Panc1 (cell line): ENCODE results near the gene WIZ. TPM values are rescaled to one million over a fixed set of nuclear protein-coding genes. Genes with fewer than 3 reads are reported as not detected.
"Not testable (repeated sequence)": the region's sequence is repeated elsewhere in the genome, so short reads cannot be mapped to it uniquely, and the experiment has no call there.

Source experiments
- ATAC-seq: fragments of 200-7000 bp; cut with Tn5 transposase; 2 replicates; pipeline ENCODE4 v1.9.1; 2020; ENCODE audit warnings: mild to moderate bottlenecking, moderate library complexity
- BruUV-seq: library from RNA; stranded (reverse); fragments of 400-500 nt; replicated peaks from 2 replicates; lab custom pipeline; 2021; lab: Mats Ljungman, UMichigan
- CTCF ChIA-PET: fragments of 300-600 bp; sonication (Branson Sonifier 250); formaldehyde crosslinking; loops from one replicate; lab custom pipeline; 2022; ENCODE audit warnings: antibody characterized with exemption; lab: Charles Lee
- POLR2A ChIA-PET: fragments of 300-600 bp; sonication (Branson Sonifier 250); formaldehyde crosslinking; loops from one replicate; lab custom pipeline; 2022; ENCODE audit warnings: antibody characterized with exemption; lab: Charles Lee
- DNase-seq: peaks from one replicate; pipeline ENCODE4 v3.0.0-alpha.2; 2010; ENCODE audit warnings: low read depth, low spot score
- H3K27ac ChIP-seq: 2 replicates; pipeline ENCODE4 v1.5.1; 2011; ENCODE audit warnings: mild to moderate bottlenecking, low read length, inconsistent platforms
- H3K27me3 ChIP-seq: fragments of 200-500 bp; sonication (Bioruptor generic); 2 replicates; pipeline ENCODE4 v1.6.0; 2014; ENCODE audit warnings: low read length, inconsistent platforms; ENCODE audit not compliant: control insufficient read depth, insufficient read depth
- H3K36me3 ChIP-seq: fragments of 200-500 bp; sonication (Bioruptor generic); 2 replicates; pipeline ENCODE4 v1.5.1; 2014; ENCODE audit warnings: inconsistent platforms, mild to moderate bottlenecking, low read length, moderate library complexity; ENCODE audit not compliant: control insufficient read depth, insufficient read depth
- H3K4me1 ChIP-seq: 2 replicates; pipeline ENCODE4 v1.5.1; 2011; ENCODE audit warnings: inconsistent platforms, mild to moderate bottlenecking, low read length, moderate library complexity; ENCODE audit not compliant: control insufficient read depth, insufficient read depth
- H3K4me3 ChIP-seq, 2 experiments: 2 replicates each; pipeline ENCODE4 v1.5.1; 2011 to 2012; ENCODE audit warnings: low read depth in 2 of 2, low read length in 2 of 2, mild to moderate bottlenecking in 2 of 2, inconsistent platforms in 1 of 2, moderate library complexity in 1 of 2
- H3K9me3 ChIP-seq: fragments of 200-500 bp; sonication (Bioruptor generic); 2 replicates; pipeline ENCODE4 v1.5.1; 2014; ENCODE audit warnings: low read depth, mild to moderate bottlenecking, inconsistent platforms, low read length, moderate library complexity; ENCODE audit not compliant: control insufficient read depth, insufficient read depth
- POLR2AphosphoS5 ChIP-seq: IDR thresholded peaks from 2 replicates; pipeline ENCODE4 v1.6.1; 2012; ENCODE audit warnings: mild to moderate bottlenecking, low read depth, low read length, moderate library complexity
- SIN3A ChIP-seq: IDR thresholded peaks from 2 replicates; pipeline ENCODE4 v1.6.1; 2012; ENCODE audit warnings: low read depth, mild to moderate bottlenecking, low read length, moderate library complexity, borderline replicate concordance; ENCODE audit not compliant: insufficient read depth
- TCF7L2 ChIP-seq: IDR thresholded peaks from 2 replicates; pipeline ENCODE4 v1.6.1; 2011; ENCODE audit warnings: mild to moderate bottlenecking, low read depth, low read length, inconsistent platforms
- in situ Hi-C: cut with HindIII; loops from 2 replicates; pipeline ENCODE4 v1.10.0; 2016; ENCODE audit warnings: low sequenced_read_pairs, low pct_unique_long_range_greater_than_20kb
- intact Hi-C: fragments of 100-400 bp; cut with micrococcal nuclease; formaldehyde crosslinking; loops from one replicate; pipeline ENCODE4 v1.10.0; 2022; ENCODE audit not compliant: unreplicated experiment
- total RNA-seq: library from RNA; stranded (reverse); gene quantifications from one replicate; pipeline ENCODE4 v1.2.1, GENCODE V29; 2021; ENCODE audit not compliant: unreplicated experiment
- TF ChIP-seq, protein P1 (sequence below), 2 experiments: IDR thresholded peaks; 2 replicates each; pipeline ENCODE4 v1.6.1; 2011 to 2012; ENCODE audit warnings: low read depth in 2 of 2, control low read depth in 1 of 2, low read length in 1 of 2, mild to moderate bottlenecking in 1 of 2, moderate library complexity in 1 of 2; ENCODE audit not compliant: insufficient read depth in 1 of 2
- TF ChIP-seq, protein P2 (sequence below): fragments of 450-650 bp; IDR thresholded peaks from 2 replicates; pipeline ENCODE4 v1.5.1; 2017; ENCODE audit warnings: mild to moderate bottlenecking

WIZ gene
- total RNA-seq, 1 experiment from 2014 or later: 41.9 TPM

DNA sequence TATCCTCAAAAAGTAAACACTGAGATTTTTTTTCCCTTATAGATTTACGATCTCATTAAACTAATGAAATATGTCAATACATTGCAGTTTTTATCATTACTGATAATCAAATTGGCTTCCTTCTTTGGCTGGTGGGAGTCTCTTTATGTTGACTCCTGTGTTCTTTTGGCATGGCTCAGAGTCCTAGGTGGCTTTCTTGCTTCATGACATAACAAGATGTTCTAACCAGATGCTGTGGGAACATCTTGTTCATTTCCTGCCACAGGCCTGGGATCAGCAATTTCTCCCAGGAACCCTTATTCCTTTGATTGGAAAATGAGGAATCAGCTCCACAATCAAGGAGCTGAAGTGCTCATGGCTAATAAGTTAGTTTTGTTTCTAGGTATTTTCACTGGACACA, 45.4 kb upstream of the WIZ start:
- intact Hi-C loops (no loop called here), in situ Hi-C loops (no loop called here)
- no peak for ATAC-seq
- no peak overlapping the region for H3K4me3 ChIP-seq
- POLR2A ChIA-PET: no interaction called here
- DNase-seq: no peak
- no peak overlapping the region for H3K27ac ChIP-seq
- CTCF ChIA-PET: interaction anchor here (0.6 kb wide), 1 partner anchor 113 kb away, joined by 3 read pairs; no protein-coding TSS in a partner anchor
- H3K4me1 ChIP-seq: no peaks in the 10 kb centered on the region
- no peaks in the 10 kb centered on the region for H3K9me3 ChIP-seq
- no TSS peak for BruUV-seq
- no peaks in the 10 kb centered on the region for H3K36me3 ChIP-seq
- no peaks in the 10 kb centered on the region for H3K27me3 ChIP-seq
- TF ChIP-seq POLR2AphosphoS5 (no peak), SIN3A (no peak), TCF7L2 (no peak)
- TF ChIP-seq, protein P1, sequence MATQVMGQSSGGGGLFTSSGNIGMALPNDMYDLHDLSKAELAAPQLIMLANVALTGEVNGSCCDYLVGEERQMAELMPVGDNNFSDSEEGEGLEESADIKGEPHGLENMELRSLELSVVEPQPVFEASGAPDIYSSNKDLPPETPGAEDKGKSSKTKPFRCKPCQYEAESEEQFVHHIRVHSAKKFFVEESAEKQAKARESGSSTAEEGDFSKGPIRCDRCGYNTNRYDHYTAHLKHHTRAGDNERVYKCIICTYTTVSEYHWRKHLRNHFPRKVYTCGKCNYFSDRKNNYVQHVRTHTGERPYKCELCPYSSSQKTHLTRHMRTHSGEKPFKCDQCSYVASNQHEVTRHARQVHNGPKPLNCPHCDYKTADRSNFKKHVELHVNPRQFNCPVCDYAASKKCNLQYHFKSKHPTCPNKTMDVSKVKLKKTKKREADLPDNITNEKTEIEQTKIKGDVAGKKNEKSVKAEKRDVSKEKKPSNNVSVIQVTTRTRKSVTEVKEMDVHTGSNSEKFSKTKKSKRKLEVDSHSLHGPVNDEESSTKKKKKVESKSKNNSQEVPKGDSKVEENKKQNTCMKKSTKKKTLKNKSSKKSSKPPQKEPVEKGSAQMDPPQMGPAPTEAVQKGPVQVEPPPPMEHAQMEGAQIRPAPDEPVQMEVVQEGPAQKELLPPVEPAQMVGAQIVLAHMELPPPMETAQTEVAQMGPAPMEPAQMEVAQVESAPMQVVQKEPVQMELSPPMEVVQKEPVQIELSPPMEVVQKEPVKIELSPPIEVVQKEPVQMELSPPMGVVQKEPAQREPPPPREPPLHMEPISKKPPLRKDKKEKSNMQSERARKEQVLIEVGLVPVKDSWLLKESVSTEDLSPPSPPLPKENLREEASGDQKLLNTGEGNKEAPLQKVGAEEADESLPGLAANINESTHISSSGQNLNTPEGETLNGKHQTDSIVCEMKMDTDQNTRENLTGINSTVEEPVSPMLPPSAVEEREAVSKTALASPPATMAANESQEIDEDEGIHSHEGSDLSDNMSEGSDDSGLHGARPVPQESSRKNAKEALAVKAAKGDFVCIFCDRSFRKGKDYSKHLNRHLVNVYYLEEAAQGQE (IDR thresholded peaks at IDR 0.05; ENCODE audit: insufficient read depth in 1 of 2, low read depth in 2 of 2, low read length in 1 of 2): no peak
- TF ChIP-seq, protein P2, sequence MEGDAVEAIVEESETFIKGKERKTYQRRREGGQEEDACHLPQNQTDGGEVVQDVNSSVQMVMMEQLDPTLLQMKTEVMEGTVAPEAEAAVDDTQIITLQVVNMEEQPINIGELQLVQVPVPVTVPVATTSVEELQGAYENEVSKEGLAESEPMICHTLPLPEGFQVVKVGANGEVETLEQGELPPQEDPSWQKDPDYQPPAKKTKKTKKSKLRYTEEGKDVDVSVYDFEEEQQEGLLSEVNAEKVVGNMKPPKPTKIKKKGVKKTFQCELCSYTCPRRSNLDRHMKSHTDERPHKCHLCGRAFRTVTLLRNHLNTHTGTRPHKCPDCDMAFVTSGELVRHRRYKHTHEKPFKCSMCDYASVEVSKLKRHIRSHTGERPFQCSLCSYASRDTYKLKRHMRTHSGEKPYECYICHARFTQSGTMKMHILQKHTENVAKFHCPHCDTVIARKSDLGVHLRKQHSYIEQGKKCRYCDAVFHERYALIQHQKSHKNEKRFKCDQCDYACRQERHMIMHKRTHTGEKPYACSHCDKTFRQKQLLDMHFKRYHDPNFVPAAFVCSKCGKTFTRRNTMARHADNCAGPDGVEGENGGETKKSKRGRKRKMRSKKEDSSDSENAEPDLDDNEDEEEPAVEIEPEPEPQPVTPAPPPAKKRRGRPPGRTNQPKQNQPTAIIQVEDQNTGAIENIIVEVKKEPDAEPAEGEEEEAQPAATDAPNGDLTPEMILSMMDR: no peak

DNA sequence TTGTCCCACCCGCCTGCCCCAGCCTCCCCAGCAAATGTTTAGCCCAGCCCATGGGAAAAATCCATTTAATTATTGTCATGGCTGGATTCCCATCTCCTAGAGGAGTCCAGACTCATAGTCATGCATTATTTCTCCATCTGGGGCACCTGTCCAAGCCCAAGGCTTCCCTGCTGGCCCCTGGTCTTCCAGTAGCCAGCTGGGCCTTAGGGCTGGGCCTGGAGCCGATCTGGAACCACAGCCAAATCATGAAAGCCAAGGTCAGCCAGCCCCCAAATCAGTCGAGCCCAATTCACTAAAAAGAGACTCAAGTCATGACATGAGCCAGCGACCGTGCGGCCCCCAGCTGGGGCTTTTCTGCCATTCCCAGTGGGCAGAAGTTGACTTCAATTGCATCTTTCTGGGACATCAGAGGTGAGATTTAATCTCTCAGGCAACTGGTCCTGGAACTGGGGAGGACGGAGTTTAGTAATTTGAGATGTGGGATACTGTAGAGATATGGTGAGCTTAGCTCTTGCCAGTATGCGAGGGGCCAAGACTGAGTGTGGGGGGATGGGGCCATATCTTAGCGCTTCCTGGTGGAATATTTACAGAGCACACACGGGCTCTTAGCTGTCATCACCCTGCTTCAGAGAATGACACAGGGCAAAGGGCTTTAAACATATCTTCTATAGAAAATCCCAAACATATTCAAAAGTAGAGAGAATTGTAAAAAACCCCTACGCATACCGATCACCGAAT, 38.9 kb upstream of the WIZ start:
- BruUV-seq: no TSS peak

DNA sequence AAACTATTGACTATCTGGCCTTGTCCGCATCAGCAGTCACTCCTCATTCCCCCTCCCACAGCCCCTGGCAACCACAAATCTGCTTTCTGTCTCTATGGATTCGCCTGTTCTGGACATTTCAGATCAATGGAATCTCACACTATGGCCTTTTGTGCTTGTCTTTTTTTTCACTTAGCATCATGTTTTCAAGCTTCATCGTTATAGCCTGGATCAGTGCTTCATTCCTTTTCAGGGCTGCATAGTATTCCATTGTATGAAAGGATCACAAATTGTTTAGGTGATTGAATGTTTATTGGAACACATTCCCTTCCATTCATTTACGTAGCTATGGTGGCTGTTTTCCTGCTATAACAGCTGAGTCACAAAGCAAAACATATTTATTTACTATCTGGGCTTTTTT, 37.3 kb upstream of the WIZ start:
- H3K36me3 ChIP-seq: no peaks in the 10 kb centered on the region
- H3K9me3 ChIP-seq: no peaks in the 10 kb centered on the region
- BruUV-seq: no TSS peak
- POLR2A ChIA-PET: no interaction called here
- no peaks in the 10 kb centered on the region for H3K27me3 ChIP-seq
- intact Hi-C loops (no loop called here), in situ Hi-C loops (no loop called here)
- H3K27ac ChIP-seq: no peak overlapping the region
- H3K4me3 ChIP-seq: no peak overlapping the region
- ATAC-seq (no peak), DNase-seq (no peak)
- CTCF ChIA-PET: no interaction called here
- TF ChIP-seq, protein P1 (IDR thresholded peaks at IDR 0.05; ENCODE audit: insufficient read depth in 1 of 2, low read depth in 2 of 2, low read length in 1 of 2): no peak
- H3K4me1 ChIP-seq: no peaks in the 10 kb centered on the region

More for the DNA sequence above, 38.9 kb upstream of the WIZ start:
- no peak for TF ChIP-seq SIN3A
- no peaks in the 10 kb centered on the region for H3K4me1 ChIP-seq
- no peaks in the 10 kb centered on the region for H3K9me3 ChIP-seq
- H3K27me3 ChIP-seq: no peaks in the 10 kb centered on the region
- intact Hi-C loops: no loop called here
- in situ Hi-C loops: no loop called here
- CTCF ChIA-PET: no interaction called here
- ATAC-seq (no peak), DNase-seq (no peak)
- no peak overlapping the region for H3K27ac ChIP-seq
- H3K36me3 ChIP-seq: no peaks in the 10 kb centered on the region
- POLR2A ChIA-PET: no interaction called here
- H3K4me3 ChIP-seq: no peak overlapping the region

DNA sequence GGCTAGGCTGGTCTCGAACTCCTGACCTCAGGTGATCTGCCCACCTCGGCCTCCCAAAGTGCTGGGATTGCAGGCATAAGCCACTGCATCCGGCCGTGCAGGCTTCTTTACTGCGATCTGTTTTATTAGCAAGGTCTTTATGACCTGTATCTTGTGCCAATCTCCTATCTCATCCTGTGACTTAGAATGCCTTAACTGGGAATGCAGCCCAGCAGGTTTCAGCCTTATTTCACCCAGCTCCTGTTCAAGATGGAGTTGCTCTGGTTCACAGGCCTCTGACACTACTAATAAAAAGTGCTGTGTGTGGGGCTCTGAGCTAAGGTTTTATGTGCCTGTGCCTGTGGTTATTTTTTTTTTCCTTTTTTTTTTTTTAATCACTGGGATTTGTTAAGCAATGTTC, 36.0 kb upstream of the WIZ start:
- H3K4me1 ChIP-seq, H3K4me3 ChIP-seq, in situ Hi-C loops, BruUV-seq, intact Hi-C loops, DNase-seq, CTCF ChIA-PET, H3K27ac ChIP-seq, H3K36me3 ChIP-seq, ATAC-seq, H3K27me3 ChIP-seq, H3K9me3 ChIP-seq: not testable (repeated sequence)
- POLR2A ChIA-PET: interaction anchor here (0.5 to 0.7 kb wide), 2 partner anchors 42 to 70 kb away, joined by 3 to 9 read pairs; no protein-coding TSS in a partner anchor
